T47D (cell line): ENCODE measurements around the gene EFNA4.

Experiments used
- DNase-seq, 2 experiments: peaks; one replicate each; pipeline versions ENCODE4 v3.0.0 to v3.0.0-alpha.2; 2011 to 2012; ENCODE audit warnings: low read depth in 1 of 2, low spot score in 1 of 2
- JUND ChIP-seq: IDR thresholded peaks from 2 replicates; pipeline ENCODE4 v1.6.1; 2012; ENCODE audit warnings: low read depth
- in situ Hi-C: cut with HindIII; loops from 2 replicates; pipeline ENCODE4 v1.10.0; 2016; ENCODE audit warnings: low sequenced_read_pairs, low pct_unique_long_range_greater_than_20kb

The EFNA4 gene

GRCh38 chr1:155064111-155064831 is 731 bp downstream of the EFNA4 start:
- in situ Hi-C loops, result no loop called here
- peak in 1 of 2 experiments; percentile 54 for DNase-seq
- TF ChIP-seq JUND, result no peak

DNA sequence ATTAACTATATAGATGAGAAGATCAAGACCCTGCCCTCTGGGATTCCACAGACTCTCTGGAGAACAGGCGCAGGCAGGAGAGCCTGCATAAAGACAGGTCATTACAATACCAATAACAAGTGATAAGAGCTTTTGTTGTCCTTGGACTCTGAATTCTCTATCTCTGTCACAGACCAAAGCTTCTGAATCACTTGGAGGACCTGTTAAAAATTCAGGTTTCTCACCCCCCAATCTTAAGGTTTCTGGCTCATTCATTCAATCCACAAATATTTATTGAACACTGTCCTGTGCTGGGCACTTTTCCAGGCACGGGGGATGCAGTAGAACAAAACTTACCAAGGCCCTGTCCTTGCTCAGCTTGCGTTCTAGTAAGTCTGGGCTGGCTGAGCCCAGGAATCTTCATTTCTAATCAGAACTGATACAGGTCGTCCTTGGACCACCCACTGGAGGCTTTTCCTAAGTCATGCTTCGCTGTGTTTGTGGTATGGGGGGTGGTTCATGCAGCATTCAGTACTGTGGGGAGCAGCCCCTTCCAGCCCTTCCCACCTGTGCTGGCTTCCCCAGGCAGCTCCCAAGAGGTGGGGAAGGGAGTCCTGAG is 1.4 kb downstream of the EFNA4 start:
- no peak for DNase-seq
- TF ChIP-seq JUND, result no peak
- in situ Hi-C loops, result no loop called here

DNA sequence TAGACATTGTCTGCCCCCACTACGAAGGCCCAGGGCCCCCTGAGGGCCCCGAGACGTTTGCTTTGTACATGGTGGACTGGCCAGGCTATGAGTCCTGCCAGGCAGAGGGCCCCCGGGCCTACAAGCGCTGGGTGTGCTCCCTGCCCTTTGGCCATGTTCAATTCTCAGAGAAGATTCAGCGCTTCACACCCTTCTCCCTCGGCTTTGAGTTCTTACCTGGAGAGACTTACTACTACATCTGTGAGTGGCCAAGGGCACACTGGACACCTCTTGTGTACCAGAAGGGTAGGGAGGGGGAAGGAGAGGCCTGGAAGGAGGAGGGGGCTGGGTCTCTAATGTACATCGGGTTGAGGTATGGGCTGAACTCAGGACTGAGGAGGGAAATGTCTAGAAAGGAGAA is 3.2 kb downstream of the EFNA4 start:
- DNase-seq, result no peak
- in situ Hi-C loops, result no loop called here
- no peak for TF ChIP-seq JUND

DNA sequence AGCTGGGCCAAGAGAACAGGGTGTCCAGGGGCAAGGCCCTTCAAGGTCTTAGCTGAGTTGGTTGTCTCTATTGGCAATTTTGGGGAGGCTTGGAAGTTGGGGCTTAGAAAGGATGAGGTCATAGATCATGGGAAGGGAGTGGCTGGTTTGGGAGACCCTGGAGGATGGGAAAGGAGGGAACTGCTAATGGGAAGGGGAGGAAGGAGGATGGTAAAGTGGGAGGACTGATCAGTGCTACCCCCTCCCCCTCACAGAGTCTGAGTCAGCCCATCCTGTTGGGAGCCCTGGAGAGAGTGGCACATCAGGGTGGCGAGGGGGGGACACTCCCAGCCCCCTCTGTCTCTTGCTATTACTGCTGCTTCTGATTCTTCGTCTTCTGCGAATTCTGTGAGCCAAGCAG is 5.1 kb downstream of the EFNA4 start:
- no peak for DNase-seq
- in situ Hi-C loops, result no loop called here
- no peak for TF ChIP-seq JUND

DNA sequence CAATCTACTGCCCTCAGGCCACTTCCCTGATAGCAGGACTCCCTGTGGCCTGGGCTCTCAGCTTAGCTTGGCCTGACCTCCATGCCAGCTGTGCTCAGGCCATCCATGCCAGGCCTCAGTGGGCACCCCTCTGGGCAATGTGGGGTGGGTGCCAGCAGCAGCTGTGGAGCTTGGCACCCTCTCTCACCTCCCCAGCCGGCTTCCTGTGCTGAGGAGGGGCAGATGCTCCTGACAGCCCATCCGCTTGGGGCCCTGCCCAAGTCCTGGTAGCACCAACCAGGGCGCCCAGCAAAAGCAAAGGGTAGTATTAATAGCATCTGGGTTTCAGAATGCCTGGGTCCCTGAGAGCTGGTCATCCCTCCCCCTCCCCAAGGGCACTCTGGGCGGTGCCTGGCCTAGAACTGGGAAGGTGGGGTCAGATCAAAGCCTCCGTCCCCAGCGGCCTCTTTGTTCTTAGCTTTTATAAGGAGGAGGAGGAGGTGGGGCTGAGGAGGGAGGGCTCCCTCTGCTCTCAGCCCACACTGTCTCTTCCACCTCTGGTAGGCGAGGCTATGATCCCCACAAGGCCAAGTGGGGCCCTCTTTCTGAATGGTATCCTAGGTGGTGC is 6.1 kb downstream of the EFNA4 start:
- DNase-seq, result no peak
- no peak for TF ChIP-seq JUND
- in situ Hi-C loops, result no loop called here

- DNase-seq, result no peak
- TF ChIP-seq JUND, result no peak
- in situ Hi-C loops, result no loop called here
Observed at GRCh38 chr1:155070158-155070621, 6.7 kb downstream of the EFNA4 start.

- in situ Hi-C loops, result no loop called here
- DNase-seq, result no peak
- TF ChIP-seq JUND, result no peak
Observed at GRCh38 chr1:155070721-155071569, 7.4 kb downstream of the EFNA4 start.

DNA sequence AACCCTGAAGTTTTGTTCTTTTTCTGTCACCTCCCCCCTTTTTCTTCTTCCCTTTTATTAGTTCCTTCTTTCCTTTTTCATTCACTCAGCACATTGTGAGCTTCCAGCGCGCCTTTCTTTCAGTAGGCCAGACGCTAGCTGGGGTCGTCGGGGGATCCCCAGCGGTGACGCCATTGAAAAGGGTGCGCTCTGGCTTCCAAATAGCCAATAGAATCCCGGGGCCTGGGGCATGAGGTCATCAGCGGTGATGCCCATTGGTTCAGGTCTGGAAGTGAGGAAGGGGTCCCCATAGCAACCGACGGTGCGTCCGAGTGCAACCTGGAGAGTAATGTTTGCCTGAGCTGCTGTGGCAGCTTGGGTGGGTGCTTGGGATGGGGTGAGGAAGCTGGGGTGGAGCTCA is 8.2 kb downstream of the EFNA4 start:
- no peak for TF ChIP-seq JUND
- no peak for DNase-seq
- in situ Hi-C loops, result no loop called here

GRCh38 chr1:155072531-155073289 is 9.2 kb downstream of the EFNA4 start:
- in situ Hi-C loops, result no loop called here
- no peak for DNase-seq
- no peak for TF ChIP-seq JUND

DNA sequence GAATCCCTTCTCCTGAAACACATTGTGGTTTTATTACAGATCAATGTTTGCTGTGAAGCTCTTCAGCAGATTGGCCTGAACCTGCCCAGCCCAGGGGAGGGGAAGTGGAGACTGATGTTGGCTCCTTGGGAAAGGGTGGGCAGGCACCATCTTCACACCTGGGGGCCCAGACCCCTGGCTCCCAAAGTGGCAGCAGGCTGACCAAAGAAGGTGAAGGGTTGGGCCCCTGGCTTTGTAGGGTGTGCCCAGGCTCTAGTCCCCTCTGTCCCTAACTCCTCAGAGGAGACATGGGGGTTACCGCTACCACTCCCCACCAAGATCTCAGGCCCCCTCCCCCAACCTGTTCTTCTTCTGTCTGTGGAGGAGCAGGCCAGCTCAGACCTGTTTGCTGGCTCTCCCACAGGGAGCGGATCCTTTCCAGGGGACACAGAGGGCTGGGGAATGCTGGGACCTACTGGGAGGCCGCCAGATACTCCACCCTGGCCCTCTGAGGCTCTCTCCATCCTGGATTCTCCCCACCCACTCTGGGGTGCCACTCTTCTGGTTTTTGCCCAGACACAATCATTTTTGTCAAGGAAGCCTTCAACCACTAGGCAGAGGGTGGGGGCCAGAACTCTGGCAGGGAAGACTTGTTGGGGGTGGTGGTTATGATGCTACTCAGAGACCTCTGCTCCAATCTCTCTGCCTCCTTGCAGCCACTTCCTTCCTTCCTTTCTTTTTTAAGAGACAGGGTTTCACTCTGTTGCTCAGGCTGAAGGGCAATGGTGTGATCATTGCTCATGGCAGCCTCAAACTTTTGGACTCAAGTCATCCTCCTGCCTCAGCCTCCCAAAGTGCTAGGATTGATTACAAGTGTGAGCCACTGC is 10.1 kb downstream of the EFNA4 start:
- in situ Hi-C loops, result no loop called here
- no peak for TF ChIP-seq JUND
- DNase-seq, result no peak

DNA sequence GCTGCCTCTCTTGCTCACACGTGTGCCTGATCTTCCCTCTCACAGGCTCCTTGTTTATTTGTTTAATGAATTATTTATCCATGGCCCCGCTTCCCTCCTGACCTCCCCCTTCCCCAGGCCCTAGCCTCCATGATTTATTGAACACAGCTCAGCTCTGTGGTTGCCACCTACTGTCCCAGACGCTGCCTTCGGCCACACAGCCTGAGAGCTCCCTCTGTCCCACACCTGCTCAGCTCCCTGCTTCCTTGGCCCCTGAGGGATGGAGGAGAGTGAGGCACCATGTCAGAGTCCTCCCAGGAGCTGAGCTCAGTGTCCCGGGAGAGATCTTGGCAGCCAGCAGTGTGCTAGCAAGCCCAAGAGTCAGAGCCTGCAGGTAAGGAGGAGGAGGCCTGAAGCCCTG is 12.0 kb downstream of the EFNA4 start:
- in situ Hi-C loops, result no loop called here
- DNase-seq, result no peak
- TF ChIP-seq JUND, result no peak
